MG63 (cell line): ENCODE measurements around the gene ARHGEF7. TPM values are rescaled to one million over a fixed set of nuclear protein-coding genes. Genes with fewer than 3 reads are reported as not detected.

Experiments used
- DNase-seq: peaks from one replicate; pipeline ENCODE4 v3.0.0-alpha.2; 2020
- H3K27me3 ChIP-seq: fragments of 250-450 bp; sonication (Bioruptor Pico); 2 replicates; pipeline ENCODE4 v1.5.1; 2020; ENCODE audit warnings: mild to moderate bottlenecking, moderate library complexity
- H3K36me3 ChIP-seq: fragments of 250-450 bp; sonication (Bioruptor Pico); 2 replicates; pipeline ENCODE4 v1.5.1; 2020; ENCODE audit warnings: mild to moderate bottlenecking, moderate library complexity
- H3K4me3 ChIP-seq: fragments of 250-450 bp; sonication (Bioruptor Pico); 2 replicates; pipeline ENCODE4 v1.5.1; 2020; ENCODE audit warnings: mild to moderate bottlenecking, moderate library complexity
- H3K9me3 ChIP-seq: fragments of 250-450 bp; sonication (Bioruptor Pico); 2 replicates; pipeline ENCODE4 v1.5.1; 2020; ENCODE audit warnings: mild to moderate bottlenecking, moderate library complexity
- total RNA-seq: library from RNA; depleted of rRNA; stranded (reverse); fragments of >200 nt; shearing (Covaris generic); gene quantifications from 2 replicates; pipeline ENCODE4 v1.2.3, GENCODE V29; 2014; ENCODE audit warnings: low replicate concordance

The ARHGEF7 gene
- total RNA-seq, 1 experiment from 2014 or later, result 9.7 TPM

DNA sequence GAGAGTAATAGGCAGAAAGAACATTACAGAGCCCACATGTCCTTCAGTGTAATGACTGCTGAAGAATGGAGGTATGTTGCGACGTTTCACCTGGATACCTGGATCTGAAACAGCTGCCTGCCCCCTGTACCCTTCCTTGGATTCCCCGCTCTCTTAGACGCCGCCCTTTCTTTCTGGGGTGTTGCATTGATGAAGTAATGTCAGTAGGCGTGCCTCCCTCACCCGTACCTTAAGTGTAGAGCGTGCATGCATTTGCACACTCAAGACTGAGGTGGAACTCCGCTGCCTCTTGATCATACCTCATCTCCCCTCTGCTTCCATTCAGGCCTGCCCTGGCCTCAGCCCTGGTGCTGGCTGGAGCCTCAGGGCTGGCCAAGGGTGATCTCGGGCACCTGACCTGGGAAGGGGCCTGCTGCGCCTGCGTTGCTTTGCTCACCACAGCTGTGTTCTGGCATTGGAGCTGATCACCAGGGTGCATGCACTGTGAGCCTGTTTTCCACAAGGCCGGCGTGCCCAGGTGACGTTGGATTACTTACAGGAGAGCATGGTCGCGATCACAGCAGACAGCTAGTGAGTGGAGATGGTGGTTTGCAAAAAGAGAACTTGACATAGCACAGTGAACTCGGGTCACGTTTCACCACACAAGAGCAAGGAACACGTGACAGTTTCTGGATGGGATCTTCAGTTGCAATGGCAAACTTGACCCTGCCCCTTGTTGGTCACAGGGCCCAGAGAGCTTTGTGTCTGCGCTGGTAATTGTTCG lies 99.0 kb downstream of the ARHGEF7 start:
- Histone ChIP-seq H3K27me3 (no peaks in the 10 kb centered on the region), H3K4me3 (no peak overlapping the region), H3K36me3 (peaks cover 3% of the 10 kb centered on the region; the same call in 1 of the 2 replicates), H3K9me3 (no peaks in the 10 kb centered on the region)
- DNase-seq, result no peak

GRCh38 chr13:111215081-111216047 lies 100.3 kb downstream of the ARHGEF7 start:
- DNase-seq, result no peak
- no peaks in the 10 kb centered on the region for H3K9me3 ChIP-seq
- H3K36me3 ChIP-seq, result peaks cover 3% of the 10 kb centered on the region; the same call in 1 of the 2 replicates
- H3K27me3 ChIP-seq, result no peaks in the 10 kb centered on the region
- no peak overlapping the region for H3K4me3 ChIP-seq

GRCh38 chr13:111216166-111216960 lies 101.3 kb downstream of the ARHGEF7 start:
- Histone ChIP-seq H3K9me3 (no peaks in the 10 kb centered on the region), H3K27me3 (no peaks in the 10 kb centered on the region), H3K36me3 (peaks cover 3% of the 10 kb centered on the region; the same call in 1 of the 2 replicates), H3K4me3 (no peak overlapping the region)
- no peak for DNase-seq

DNA sequence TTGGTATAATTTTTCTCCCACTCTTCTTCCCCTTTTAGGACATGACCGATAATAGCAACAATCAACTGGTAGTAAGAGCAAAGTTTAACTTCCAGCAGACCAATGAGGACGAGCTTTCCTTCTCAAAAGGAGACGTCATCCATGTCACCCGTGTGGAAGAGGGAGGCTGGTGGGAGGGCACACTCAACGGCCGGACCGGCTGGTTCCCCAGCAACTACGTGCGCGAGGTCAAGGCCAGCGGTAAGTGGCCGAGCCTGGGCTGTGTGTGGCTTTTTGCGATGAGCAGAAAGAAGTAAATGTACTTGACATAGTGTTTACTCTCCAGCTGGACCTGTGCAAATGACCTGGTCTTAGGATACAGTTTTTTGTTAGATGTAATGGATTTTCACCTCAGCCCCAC lies 102.5 kb downstream of the ARHGEF7 start:
- no peak overlapping the region for H3K4me3 ChIP-seq
- H3K9me3 ChIP-seq, result no peaks in the 10 kb centered on the region
- no peak for DNase-seq
- no peaks in the 10 kb centered on the region for H3K27me3 ChIP-seq
- peaks cover 3% of the 10 kb centered on the region; the same call in 1 of the 2 replicates for H3K36me3 ChIP-seq

- H3K27me3 ChIP-seq, result no peaks in the 10 kb centered on the region
- DNase-seq, result no peak
- no peak overlapping the region for H3K4me3 ChIP-seq
- H3K36me3 ChIP-seq, result peaks cover 3% of the 10 kb centered on the region; the same call in 1 of the 2 replicates
- no peaks in the 10 kb centered on the region for H3K9me3 ChIP-seq
Measured at GRCh38 chr13:111219280-111219679, 104.2 kb downstream of the ARHGEF7 start.

DNA sequence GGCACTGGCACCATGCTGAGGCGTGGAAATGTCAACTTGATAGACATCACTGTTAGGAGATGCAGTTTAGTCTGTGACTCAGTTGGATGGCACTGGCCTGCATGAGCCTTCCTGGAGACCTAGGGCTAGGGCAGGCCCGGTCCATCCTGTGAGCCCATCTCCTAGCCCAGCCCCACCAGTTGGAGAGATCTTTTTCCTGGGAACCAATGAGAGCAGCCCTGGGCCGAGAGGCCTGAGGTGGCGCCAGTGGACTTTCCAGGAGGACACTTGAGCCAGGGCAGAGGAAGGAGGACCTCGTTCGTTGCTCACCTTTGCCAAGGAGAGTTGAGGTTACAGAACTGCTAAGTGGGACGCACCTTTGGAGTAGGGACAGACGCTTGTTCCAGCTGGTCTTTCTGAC lies 104.8 kb downstream of the ARHGEF7 start:
- Histone ChIP-seq H3K4me3 (no peak overlapping the region), H3K36me3 (peaks cover 3% of the 10 kb centered on the region; the same call in 1 of the 2 replicates), H3K9me3 (no peaks in the 10 kb centered on the region), H3K27me3 (no peaks in the 10 kb centered on the region)
- DNase-seq, result no peak

DNA sequence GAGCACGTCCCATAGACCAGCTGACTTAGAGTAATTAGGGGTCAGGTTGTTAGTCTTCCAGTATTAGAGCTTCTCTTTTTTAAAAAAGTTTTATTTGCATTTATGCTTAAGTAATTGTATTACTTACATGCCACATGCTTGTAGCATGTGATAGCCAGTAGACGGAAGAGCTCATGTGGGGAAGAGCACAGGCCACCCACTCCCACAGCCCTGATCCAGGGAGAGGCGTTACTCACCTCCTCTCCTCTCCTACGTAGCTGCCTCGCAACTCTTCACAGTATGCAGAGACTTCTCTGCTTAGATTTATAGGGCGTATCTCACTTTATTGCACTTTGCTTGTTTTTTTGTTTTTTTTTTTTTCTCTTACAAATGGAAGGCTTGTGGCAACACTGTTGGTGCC lies 110.1 kb downstream of the ARHGEF7 start:
- Histone ChIP-seq H3K9me3 (no peaks in the 10 kb centered on the region), H3K36me3 (no peaks in the 10 kb centered on the region), H3K4me3 (no peak overlapping the region), H3K27me3 (no peaks in the 10 kb centered on the region)
- no peak for DNase-seq

DNA sequence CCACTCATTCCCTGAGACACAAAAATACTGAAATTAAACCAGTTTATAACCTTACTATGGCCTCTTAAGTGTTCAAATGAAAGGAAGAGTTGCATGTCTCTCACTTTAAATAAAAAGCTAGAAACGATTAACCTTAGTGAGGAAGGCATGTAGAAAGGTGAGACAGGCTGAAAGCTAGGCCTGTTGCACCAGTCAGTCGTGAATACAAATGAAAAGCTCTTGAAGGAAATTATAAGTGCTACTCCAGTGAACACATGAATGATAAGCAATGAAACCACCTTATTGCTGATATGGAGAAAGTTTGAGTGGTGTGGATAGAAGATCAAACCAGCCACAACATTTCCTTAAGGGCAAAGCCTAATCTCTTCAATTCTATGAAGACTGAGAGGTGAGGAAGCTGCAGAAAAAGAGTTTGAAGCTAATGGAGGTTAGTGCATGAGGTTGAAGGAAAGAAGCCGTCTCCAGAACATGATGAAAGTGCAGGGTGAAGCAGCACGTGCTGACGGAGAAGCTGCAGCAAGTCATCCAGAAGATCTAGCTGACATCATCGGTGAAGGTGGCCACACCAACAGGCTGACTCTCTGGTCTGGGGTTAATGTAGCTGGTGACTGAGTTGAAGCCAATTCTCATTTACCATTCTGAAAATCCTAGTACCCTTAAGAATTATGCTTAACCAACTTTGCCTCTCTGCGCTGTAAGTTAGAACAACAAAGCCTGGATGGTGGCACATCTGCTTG lies 110.9 kb downstream of the ARHGEF7 start:
- no peaks in the 10 kb centered on the region for H3K27me3 ChIP-seq
- no peak for DNase-seq
- H3K36me3 ChIP-seq, result no peaks in the 10 kb centered on the region
- no peak overlapping the region for H3K4me3 ChIP-seq
- no peaks in the 10 kb centered on the region for H3K9me3 ChIP-seq

GRCh38 chr13:111227405-111227804 lies 112.3 kb downstream of the ARHGEF7 start:
- no peak overlapping the region for H3K4me3 ChIP-seq
- no peaks in the 10 kb centered on the region for H3K36me3 ChIP-seq
- no peak for DNase-seq
- no peaks in the 10 kb centered on the region for H3K9me3 ChIP-seq
- H3K27me3 ChIP-seq, result no peaks in the 10 kb centered on the region

DNA sequence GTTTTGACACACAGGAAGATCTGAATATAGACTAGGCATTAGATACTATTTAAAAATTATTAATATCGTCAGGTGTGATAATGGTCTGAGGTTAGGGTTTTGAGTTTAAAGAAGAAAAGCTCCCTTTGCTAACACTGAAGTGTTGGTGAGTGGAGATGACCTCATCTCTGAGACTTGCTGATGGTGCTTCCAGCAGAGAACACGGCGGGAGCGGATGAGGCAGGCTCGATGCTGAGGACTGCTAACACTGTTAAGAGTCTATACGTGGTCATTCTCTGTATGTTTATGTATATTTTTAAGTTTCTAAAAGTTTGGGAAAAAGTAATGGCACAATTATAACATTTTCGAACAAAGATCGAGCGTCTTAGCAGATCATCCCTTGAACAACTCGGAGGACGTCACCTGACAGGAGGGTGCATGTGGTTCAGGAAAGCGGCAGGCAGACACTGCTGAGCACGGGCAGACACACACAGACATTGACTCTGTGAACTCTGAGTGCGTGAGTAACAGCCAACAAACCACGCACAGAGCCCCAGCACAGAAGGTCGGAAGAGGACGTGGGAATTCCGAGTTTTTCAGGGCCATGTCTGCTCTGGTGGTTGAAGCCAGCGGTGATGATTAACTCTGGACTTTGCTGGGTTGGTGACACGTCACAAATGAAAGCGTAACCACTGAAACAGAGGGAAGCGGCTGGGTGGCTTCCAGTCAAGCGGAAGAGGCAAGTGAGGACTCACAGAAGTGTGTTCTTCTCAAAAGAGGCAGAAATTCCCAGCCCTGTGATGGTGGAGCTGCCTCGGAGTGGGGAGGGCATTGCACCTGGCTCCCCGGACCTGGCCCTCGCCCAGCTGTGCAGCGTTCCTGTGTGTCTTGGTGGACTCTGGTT lies 113.4 kb downstream of the ARHGEF7 start:
- DNase-seq, result peak; percentile 68
- H3K36me3 ChIP-seq, result peaks cover under 1% of the 10 kb centered on the region; the same call in 1 of the 2 replicates
- H3K4me3 ChIP-seq, result peak overlapping the region; percentile 14
- H3K9me3 ChIP-seq, result no peaks in the 10 kb centered on the region
- H3K27me3 ChIP-seq, result no peaks in the 10 kb centered on the region

GRCh38 chr13:111230385-111230930 lies 115.3 kb downstream of the ARHGEF7 start:
- DNase-seq, result no peak
- no peak overlapping the region for H3K4me3 ChIP-seq
- no peaks in the 10 kb centered on the region for H3K9me3 ChIP-seq
- H3K27me3 ChIP-seq, result no peaks in the 10 kb centered on the region
- H3K36me3 ChIP-seq, result peaks cover 2% of the 10 kb centered on the region; the same call in 1 of the 2 replicates

DNA sequence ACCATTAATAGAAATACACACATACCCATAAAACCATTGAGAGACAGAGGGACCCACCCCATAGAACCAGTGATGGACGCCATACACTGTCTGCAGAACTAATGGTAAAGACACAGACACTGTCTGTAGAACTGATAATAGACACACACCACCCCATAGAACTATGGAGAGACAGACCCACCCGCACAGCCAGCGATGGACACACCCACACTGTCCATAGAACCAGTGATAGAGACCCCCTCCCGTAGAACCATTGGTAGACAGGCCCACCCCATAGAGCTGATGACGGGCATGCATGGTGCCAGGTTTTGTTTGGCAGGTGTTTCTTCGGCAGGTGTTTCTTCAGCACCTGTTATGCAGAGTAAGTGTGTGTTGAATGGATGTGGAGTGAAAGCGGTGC lies 117.1 kb downstream of the ARHGEF7 start:
- DNase-seq, result no peak
- H3K36me3 ChIP-seq, result peaks cover 2% of the 10 kb centered on the region; the same call in 1 of the 2 replicates

GRCh38 chr13:111233080-111233479 lies 118.0 kb downstream of the ARHGEF7 start:
- no peak for DNase-seq
- peaks cover 2% of the 10 kb centered on the region; the same call in 1 of the 2 replicates for H3K36me3 ChIP-seq
- H3K4me3 ChIP-seq, result no peak overlapping the region
- H3K27me3 ChIP-seq, result no peaks in the 10 kb centered on the region
- H3K9me3 ChIP-seq, result no peaks in the 10 kb centered on the region

More for the DNA sequence above, 117.1 kb downstream of the ARHGEF7 start:
- Histone ChIP-seq H3K27me3 (no peaks in the 10 kb centered on the region), H3K4me3 (no peak overlapping the region), H3K9me3 (no peaks in the 10 kb centered on the region)

DNA sequence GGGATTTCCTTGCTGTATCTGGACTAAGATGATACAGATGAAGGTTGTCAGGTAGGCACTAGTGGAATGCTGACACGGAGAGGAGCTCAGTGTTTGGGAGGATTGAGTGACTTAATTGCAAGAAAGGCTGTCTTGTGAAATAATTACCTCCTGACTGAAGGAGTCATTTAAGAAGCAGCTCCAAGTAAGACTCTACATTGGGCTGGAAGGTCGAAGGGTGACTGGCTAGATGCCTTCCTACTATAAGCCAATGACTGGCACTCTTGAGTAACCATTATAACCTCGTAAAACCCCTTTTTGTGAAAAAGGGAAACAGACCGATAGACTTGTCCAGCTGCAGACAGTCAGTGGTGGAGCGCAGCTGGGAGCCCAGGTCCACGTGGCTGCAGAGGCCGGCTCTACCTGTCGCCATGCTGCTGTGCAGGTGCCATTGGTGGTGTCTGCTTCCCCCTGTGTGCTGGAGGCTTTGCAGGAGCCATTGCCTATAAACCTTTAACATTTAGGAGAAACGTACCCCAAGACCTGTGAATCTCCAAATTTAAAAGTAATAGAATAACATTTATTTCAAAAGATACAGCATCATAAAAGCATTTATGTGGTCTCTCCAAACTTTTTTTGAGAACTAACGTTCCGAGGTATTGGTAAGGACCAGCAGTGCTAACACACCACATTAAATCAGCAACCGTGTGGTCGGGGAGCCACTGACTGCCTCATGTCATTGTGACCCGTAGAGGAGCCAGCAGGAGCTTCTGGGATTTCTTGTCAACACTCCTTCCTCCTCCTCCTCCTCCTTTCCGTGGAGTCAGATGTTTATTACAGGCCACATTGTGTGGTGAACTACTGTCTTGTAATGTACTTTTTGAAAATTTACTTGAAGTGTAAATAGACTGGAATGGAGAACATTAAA lies 124.9 kb downstream of the ARHGEF7 start:
- H3K27me3 ChIP-seq, result no peaks in the 10 kb centered on the region
- H3K4me3 ChIP-seq, result no peak overlapping the region
- no peak for DNase-seq
- H3K9me3 ChIP-seq, result no peaks in the 10 kb centered on the region
- H3K36me3 ChIP-seq, result peaks cover 10% of the 10 kb centered on the region
